ENCODE results near the gene CHD5. TPM values are rescaled to one million over a fixed set of nuclear protein-coding genes. Genes with fewer than 3 reads are reported as not detected.

The CHD5 gene
- total RNA-seq, 1 experiment from 2014 or later = 1.6 TPM

DNA sequence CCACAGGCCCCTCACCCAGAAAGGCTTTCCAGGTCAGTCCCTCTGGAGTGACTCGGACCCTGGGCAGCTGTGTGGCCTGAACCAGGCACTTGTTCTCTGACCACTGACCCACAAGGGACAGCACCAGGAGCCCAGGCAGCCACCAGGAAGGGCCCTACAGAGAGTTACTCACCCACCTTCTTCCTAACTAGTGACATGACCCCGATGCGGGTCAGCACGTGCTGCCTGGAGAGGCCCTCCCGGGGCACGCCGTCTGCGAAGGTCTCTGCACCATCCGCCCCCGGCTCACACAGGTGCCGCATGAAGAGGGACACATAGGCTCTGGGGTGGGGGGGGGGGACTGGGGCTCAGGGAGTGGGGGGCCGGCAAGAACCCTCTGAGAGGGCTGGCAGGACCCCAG, 55.8 kb downstream of the CHD5 start:
- Mint-ChIP-seq H3K36me3 (ENCODE audit: insufficient read depth in 1 of 3, low read depth in 3 of 3) (no peaks in the 10 kb centered on the region; a peak in 1 of 7 replicates), H3K27me3 (ENCODE audit: low read depth) (peaks cover 39% of the 10 kb centered on the region), H3K4me3 (no peak overlapping the region), H3K9me3 (no peaks in the 10 kb centered on the region; a peak in 1 of 5 replicates), H3K27ac (no peak overlapping the region), H3K4me1 (peaks cover 3 to 11% of the 10 kb centered on the region in 2 experiments; a peak in 3 of 4 replicates)
- H2AK5ac ChIP-seq (ENCODE audit: insufficient read length, low read length) = no peak overlapping the region
- no peak overlapping the region for H4K91ac ChIP-seq (ENCODE audit: insufficient read length, low read depth, low read length)
- H2BK15ac ChIP-seq (ENCODE audit: low read depth, low read length) = no peak overlapping the region
- no CpG with 5 or more reads among the region's 12 CpGs for WGBS (ENCODE audit: extremely low coverage, insufficient read length, low lambda C conversion rate)
- H2BK5ac ChIP-seq (ENCODE audit: insufficient read length, low read length) = no peak overlapping the region
- no peak overlapping the region for H3K4ac ChIP-seq (ENCODE audit: low read depth, low read length)
- H2BK120ac ChIP-seq (ENCODE audit: low read depth, low read length, poor library complexity, severe bottlenecking) = no peak overlapping the region
- H3K9ac ChIP-seq (ENCODE audit: extremely low read depth, insufficient read length, low read length) = no peak overlapping the region
- H3K18ac ChIP-seq (ENCODE audit: insufficient read length, low read depth, low read length) = no peak overlapping the region
- peaks cover 2% of the 10 kb centered on the region; the same call in 1 of the 2 replicates for H3K27me3 ChIP-seq (ENCODE audit: insufficient read depth, low read length)
- TF ChIP-seq, protein P1, sequence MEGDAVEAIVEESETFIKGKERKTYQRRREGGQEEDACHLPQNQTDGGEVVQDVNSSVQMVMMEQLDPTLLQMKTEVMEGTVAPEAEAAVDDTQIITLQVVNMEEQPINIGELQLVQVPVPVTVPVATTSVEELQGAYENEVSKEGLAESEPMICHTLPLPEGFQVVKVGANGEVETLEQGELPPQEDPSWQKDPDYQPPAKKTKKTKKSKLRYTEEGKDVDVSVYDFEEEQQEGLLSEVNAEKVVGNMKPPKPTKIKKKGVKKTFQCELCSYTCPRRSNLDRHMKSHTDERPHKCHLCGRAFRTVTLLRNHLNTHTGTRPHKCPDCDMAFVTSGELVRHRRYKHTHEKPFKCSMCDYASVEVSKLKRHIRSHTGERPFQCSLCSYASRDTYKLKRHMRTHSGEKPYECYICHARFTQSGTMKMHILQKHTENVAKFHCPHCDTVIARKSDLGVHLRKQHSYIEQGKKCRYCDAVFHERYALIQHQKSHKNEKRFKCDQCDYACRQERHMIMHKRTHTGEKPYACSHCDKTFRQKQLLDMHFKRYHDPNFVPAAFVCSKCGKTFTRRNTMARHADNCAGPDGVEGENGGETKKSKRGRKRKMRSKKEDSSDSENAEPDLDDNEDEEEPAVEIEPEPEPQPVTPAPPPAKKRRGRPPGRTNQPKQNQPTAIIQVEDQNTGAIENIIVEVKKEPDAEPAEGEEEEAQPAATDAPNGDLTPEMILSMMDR (conservative IDR thresholded peaks at IDR 0.05) = no peak
- H3K23ac ChIP-seq (ENCODE audit: insufficient read length, low read depth, low read length) = no peak overlapping the region
- H3K27ac ChIP-seq (ENCODE audit: insufficient read length, low read depth, low read length) = no peak overlapping the region
- H3K9me3 ChIP-seq (ENCODE audit: control insufficient read depth, low read depth, low read length) = no peaks in the 10 kb centered on the region
- no peak overlapping the region for H4K8ac ChIP-seq (replicated peaks; ENCODE audit: insufficient read length, low read depth, low read length)
- H3K14ac ChIP-seq (ENCODE audit: insufficient read depth, low read length) = no peak overlapping the region
- no peaks in the 10 kb centered on the region for H3K79me1 ChIP-seq (ENCODE audit: insufficient read depth, low read depth, low read length, poor library complexity, severe bottlenecking)
- no peaks in the 10 kb centered on the region for H4K20me1 ChIP-seq (ENCODE audit: control insufficient read depth, insufficient read depth, insufficient read length)
- H2AFZ ChIP-seq (ENCODE audit: low read length) = no peak overlapping the region
- no peak for DNase-seq
- H2BK12ac ChIP-seq (ENCODE audit: insufficient read length, low read depth, low read length) = no peak overlapping the region
- H3K4me1 ChIP-seq (ENCODE audit: insufficient read depth, low read length) = peaks cover 3% of the 10 kb centered on the region; the same call in 1 of the 2 replicates
- H3K23me2 ChIP-seq (ENCODE audit: insufficient read length, low read depth, low read length, poor library complexity, severe bottlenecking) = no peaks in the 10 kb centered on the region
- H3K79me2 ChIP-seq (ENCODE audit: insufficient read depth, low read length) = no peaks in the 10 kb centered on the region
- no peak overlapping the region for H3T11ph ChIP-seq (ENCODE audit: low read length)
- no peak overlapping the region for H2BK20ac ChIP-seq (ENCODE audit: low read depth, low read length, poor library complexity, severe bottlenecking)
- H4K5ac ChIP-seq (ENCODE audit: insufficient read length, low read depth, low read length) = no peak overlapping the region
- no peak overlapping the region for H3K4me2 ChIP-seq (ENCODE audit: insufficient read depth, insufficient read length, low read length)
- H3K56ac ChIP-seq (ENCODE audit: insufficient read length, low read depth, low read length) = no peak overlapping the region
